H1 (cell line): ENCODE data around the gene TXNDC5. TPM values are rescaled to one million over a fixed set of nuclear protein-coding genes. Genes with fewer than 3 reads are reported as not detected.

Experiments used
- CHD7 ChIP-seq: fragments of 300-600 bp; sonication (generic); IDR thresholded peaks from 2 replicates; pipeline ENCODE4 v1.7.1; 2012; ENCODE audit warnings: low read length, moderate library complexity, mild to moderate bottlenecking, inconsistent platforms; ENCODE audit not compliant: insufficient replicate concordance
- FOSL1 ChIP-seq: IDR thresholded peaks from 2 replicates; pipeline ENCODE4 v1.6.1; 2011; ENCODE audit warnings: mild to moderate bottlenecking, low read depth, low read length, moderate library complexity; ENCODE audit not compliant: insufficient read depth
- KDM5A ChIP-seq: fragments of 200-600 bp; IDR thresholded peaks from 2 replicates; pipeline ENCODE4 v1.7.1; 2012; ENCODE audit warnings: mild to moderate bottlenecking, low read length, inconsistent platforms, mixed read lengths
- SP2 ChIP-seq: IDR thresholded peaks from 2 replicates; pipeline ENCODE4 v1.6.1; 2012; ENCODE audit warnings: mild to moderate bottlenecking, low read length, inconsistent platforms
- polyA plus RNA-seq, 7 experiments: library from polyadenylated mRNA; depleted of rRNA in 3 of 7; stranded (reverse) in 5 of 7; unstranded in 2 of 7; fragments of >200 nt in 5 of 7; fragments of 200-250 nt in 2 of 7; gene quantifications; 1 replicate in 5 of 7; 2 replicates in 1 of 7; 4 replicates in 1 of 7; pipeline versions ENCODE4 v1.2.1 to v1.2.3, GENCODE V29; 2011 to 2013; ENCODE audit warnings: missing spikeins in 2 of 7, mixed read lengths in 2 of 7
- total RNA-seq: library from RNA; stranded (reverse); fragmentation: NEBNext Ultra II Directional; extraction: Animal tissue kit (Norgen Biotek cat#: 25700); gene quantifications from 2 replicates; pipeline ENCODE4 v1.2.1, GENCODE V29; 2021

The TXNDC5 gene
- total and polyA plus RNA-seq, 2 of the 8 experiments (the other 6 are each of a cell fraction or from before 2014, with no cell fraction given), result 114 to 172 TPM

DNA sequence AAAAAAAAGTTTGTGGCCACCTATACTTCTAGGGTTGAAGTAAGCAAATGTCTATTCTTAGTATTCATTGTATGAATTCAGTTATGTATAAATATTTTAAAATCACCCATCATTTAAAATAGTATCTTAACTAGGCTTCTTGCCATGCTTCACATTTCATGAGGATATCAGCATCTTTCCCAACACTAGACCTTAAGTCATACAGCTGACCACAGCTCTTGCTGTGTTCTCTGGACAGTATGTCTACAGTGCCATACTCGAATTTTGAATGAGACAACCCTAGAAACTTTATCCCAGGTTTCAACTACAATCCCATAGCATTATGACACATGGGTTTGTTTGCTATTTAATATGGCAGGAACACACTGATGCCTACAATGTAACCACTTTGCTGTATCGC is 5.2 kb downstream of the TXNDC5 start (continued):
- no peak for TF ChIP-seq CHD7
- TF ChIP-seq SP2, result no peak
- TF ChIP-seq KDM5A, result no peak
- no peak for TF ChIP-seq FOSL1
